GM21576 (cell line): Measurements from ENCODE around the gene TIMM44.
"Not testable (repeated sequence)": the region's sequence is repeated elsewhere in the genome, so short reads cannot be mapped to it uniquely, and the experiment has no call there.

Experiments used
- ATAC-seq: cut with Tn5 transposase; IDR thresholded peaks from one replicate; pipeline ENCODE4 v1.9.1; 2021; ENCODE audit warnings: mild to moderate bottlenecking, moderate library complexity; ENCODE audit not compliant: unreplicated experiment

TIMM44 gene

GRCh38 chr19:7902796-7903243 lies 40.6 kb downstream of the TIMM44 start:
- no peak for ATAC-seq

- no peak for ATAC-seq
These were observed 42.1 kb downstream of the TIMM44 start for GRCh38 chr19:7901337-7901736.

- ATAC-seq: no peak
These were observed 42.5 kb downstream of the TIMM44 start for GRCh38 chr19:7900931-7901330.

GRCh38 chr19:7900401-7900870 lies 43.0 kb downstream of the TIMM44 start:
- no peak for ATAC-seq

- ATAC-seq: no peak
These were observed 43.6 kb downstream of the TIMM44 start for GRCh38 chr19:7899751-7900378.

- no peak for ATAC-seq
These were observed 44.5 kb downstream of the TIMM44 start for GRCh38 chr19:7898967-7899366.

- no peak for ATAC-seq
These were observed 46.2 kb downstream of the TIMM44 start for GRCh38 chr19:7897292-7897691.

- no peak for ATAC-seq
These were observed 47.9 kb downstream of the TIMM44 start for GRCh38 chr19:7895565-7895964.

- no peak for ATAC-seq
These were observed 48.7 kb downstream of the TIMM44 start for GRCh38 chr19:7894612-7895309.

GRCh38 chr19:7893362-7894101 lies 49.9 kb downstream of the TIMM44 start:
- not testable (repeated sequence) for ATAC-seq

GRCh38 chr19:7888826-7889217 lies 54.6 kb downstream of the TIMM44 start:
- no peak for ATAC-seq

GRCh38 chr19:7888145-7888825 lies 55.2 kb downstream of the TIMM44 start, which contains the start of gene LRRC8E:
TSS of gene LRRC8E (plus strand) at chr19:7888510. CDS start at chr19:7895604, 7,094 bp downstream.
- no peak for ATAC-seq

GRCh38 chr19:7887408-7888144 lies 55.9 kb downstream of the TIMM44 start:
- no peak for ATAC-seq

- ATAC-seq: no peak
These were observed 57.6 kb downstream of the TIMM44 start for GRCh38 chr19:7885818-7886217.

GRCh38 chr19:7883796-7884570 lies 59.5 kb downstream of the TIMM44 start:
- ATAC-seq: no peak

- no peak for ATAC-seq
These were observed 60.4 kb downstream of the TIMM44 start for GRCh38 chr19:7883105-7883504.

GRCh38 chr19:7881910-7882309 lies 61.6 kb downstream of the TIMM44 start:
- no peak for ATAC-seq

GRCh38 chr19:7879836-7880235 lies 63.6 kb downstream of the TIMM44 start:
- no peak for ATAC-seq

- no peak for ATAC-seq
These were observed 64.2 kb downstream of the TIMM44 start for GRCh38 chr19:7879111-7879807.
